NK-92 (cell line): Measurements from ENCODE around the gene URB2.

Experiments used
- DNase-seq: peaks from one replicate; lab custom pipeline; 2025; ENCODE audit not compliant: unreplicated experiment; lab: John Stamatoyannopoulos, UW

URB2 gene

DNA sequence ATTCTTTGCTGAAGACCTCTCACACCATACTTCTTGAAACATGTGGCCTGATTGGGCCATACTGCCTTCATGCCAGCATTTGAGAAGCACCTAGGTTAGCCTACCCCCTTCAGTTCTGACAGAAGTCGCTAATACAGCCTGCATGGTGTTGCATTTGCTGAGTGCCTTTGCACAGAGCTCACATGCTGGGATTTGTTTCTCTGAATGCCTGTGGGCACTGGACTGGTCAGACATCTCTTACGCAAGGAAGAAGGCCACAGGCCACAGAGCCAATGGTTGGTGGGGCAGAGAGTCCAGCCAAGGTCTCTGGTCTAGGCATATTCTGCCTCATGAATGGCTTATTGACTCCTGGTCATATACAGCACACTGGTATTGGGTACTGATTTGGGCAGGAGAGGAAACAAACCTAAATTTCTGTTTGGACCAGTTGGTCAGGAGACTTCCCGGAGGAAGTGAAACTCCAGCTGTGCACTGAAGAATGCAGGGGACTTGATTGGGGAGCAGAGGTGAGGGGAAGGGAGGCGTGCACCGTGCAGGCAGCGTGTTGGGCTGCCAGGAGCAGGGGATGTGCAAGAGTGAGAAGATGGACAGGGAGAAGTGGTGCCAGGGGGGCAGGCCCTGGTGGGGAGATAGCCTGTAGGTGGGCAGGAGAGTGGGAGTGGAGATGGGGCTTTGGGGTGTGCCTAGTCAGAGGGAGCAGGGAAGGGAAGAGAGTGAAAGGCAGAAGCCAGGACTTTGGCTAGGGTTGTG, 18.1 kb downstream of the URB2 start:
- no peak for DNase-seq

DNA sequence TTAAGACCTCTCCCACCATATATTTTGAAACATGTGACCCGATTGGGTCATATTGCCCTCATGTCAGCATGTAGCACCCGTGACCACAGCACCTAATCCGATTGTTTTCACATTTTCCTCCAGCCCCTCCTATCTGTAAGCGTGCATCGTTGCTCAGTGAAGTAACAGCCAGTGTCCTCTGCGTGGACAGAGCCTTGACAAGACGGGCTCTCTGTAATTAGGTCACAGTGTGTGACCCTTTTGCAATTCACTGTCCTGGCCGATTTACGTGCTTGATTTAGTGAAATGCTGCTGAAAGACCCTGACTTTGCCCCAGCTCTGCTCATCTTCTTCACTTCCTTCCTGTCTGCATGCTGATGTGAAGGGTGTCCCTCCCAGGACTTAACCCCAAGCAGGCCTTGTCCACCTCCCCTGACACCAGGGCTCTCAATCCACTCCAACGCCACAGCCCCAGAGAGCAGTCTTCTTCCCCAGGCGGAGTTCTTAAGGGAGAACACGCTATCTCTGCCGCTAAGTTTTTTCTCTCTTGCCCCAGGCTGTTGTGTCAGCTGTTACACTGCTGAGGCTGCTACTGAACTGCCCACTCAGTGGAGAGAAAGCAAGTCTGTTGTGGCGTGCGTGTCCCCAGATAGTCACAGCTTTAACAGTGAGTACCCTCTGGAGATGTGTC, 19.4 kb downstream of the URB2 start:
- no peak for DNase-seq

- no peak for DNase-seq
These were observed 22.4 kb downstream of the URB2 start for GRCh38 chr1:229648406-229648805.

GRCh38 chr1:229650045-229650444, 24.0 kb downstream of the URB2 start:
- DNase-seq: no peak

GRCh38 chr1:229651546-229651945, 25.5 kb downstream of the URB2 start:
- DNase-seq: no peak

DNA sequence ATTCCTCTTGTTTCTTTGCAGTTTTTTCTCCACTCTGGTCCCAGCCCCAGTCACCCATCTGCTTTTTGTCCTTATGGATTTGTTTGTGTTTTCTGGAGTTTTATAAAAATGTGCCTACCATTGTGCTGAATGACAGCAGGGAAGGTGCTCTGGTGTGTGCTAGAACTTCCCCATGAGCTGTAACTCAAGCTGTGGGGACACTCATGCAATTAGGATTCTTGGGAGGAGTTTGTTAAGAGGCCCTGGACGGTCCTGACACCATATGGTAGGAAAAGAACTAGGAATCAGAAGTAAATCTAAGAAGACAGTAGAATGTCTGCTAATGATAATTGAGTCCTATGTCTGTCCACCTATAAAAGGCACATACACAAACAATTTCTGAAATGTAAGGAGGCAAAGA, 27.4 kb downstream of the URB2 start:
- no peak for DNase-seq

DNA sequence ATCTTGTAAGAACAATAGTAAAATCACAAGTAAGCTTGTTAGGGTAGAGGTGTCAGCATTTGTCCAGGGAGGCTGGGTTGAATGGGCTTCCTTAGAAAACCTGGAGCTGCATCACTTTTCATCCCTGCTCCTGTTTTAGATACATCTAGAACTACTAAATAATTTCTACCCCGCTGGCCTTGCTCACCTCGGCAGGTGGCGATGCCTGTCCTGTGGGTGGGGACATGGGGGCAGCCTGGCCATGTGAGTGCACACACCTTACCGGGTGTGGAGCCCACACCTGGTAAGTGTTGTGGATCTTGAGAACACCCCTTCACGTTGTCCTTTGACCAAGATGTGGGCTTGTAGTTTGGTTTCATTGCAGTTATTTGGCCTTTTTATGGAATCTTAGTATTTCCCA, 29.7 kb downstream of the URB2 start:
- no peak for DNase-seq

- DNase-seq: no peak
These were observed 32.1 kb downstream of the URB2 start for GRCh38 chr1:229657993-229658755.

GRCh38 chr1:229661022-229661877, 35.2 kb downstream of the URB2 start:
- DNase-seq: no peak

DNA sequence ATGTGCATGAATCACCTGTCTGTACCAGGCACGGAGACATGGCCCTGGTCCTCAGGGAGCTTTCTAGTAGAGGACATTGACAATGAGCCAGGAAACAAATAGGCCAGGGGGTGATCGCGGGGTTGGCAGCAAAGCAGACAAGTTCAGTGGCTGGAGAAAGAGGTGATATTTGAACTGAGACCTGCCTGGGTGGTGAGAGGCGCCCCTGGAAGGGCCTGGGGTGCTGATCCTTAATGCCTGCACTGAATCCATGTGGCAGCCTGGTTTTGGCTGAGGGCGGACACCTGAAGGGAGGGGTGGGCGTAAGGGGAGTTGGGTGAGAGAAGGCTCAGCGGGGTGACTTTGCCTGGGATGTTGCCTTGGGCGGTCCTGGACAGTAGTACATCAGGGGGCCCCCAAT, 35.9 kb downstream of the URB2 start:
- no peak for DNase-seq

GRCh38 chr1:229664133-229664689, 38.2 kb downstream of the URB2 start:
- no peak for DNase-seq

DNA sequence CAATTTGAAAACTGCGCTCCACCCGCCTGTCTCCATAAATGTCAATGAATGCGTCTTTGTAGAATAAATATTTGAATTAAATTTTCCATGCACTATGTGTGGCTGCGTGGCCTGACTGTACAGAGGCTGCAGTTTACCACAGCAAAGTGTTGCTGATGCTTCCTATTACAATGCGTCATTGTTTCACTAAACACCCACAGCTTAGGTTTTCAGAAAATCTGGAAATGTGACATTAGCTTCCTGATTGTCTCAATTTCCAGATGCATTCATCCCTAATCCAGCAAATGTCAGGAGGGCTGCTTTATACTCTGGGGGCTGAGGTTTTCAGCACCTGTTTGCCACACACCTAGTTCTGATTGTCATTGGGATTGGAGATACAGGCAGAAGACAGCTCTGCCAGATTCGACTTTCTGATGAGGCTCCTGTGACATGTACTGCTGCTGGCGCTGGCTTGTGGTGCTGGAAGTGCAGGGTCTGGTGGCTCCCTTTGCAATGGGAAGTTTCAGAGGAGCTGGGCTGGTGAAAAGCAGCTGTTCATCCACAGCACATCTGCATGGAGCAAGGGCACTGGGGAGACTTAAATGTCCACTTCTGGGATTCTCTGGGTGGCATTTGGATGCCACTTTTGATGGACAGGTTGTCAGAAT, 40.0 kb downstream of the URB2 start:
- DNase-seq: no peak

DNA sequence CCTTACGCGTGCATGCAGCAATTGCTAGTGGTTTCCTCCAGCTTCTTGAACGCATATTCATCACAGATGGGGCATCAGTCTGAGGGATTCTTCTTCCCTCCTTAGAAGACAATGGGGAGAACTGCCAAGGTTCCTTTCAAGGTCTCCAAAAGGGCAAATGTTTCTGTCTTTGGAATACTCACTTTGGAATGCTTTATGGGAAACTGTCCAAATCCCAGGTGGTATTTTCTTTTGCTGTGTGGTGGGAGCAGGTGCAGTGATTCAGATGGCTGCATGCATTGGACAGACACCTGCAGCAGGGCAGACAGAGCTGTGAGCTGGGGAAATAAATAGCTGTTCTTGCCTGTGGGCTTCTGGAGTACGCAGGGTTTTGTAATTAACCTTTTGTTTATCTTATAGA, 40.5 kb downstream of the URB2 start:
- DNase-seq: no peak

- DNase-seq: no peak
These were observed 43.3 kb downstream of the URB2 start for GRCh38 chr1:229669333-229669732.

DNA sequence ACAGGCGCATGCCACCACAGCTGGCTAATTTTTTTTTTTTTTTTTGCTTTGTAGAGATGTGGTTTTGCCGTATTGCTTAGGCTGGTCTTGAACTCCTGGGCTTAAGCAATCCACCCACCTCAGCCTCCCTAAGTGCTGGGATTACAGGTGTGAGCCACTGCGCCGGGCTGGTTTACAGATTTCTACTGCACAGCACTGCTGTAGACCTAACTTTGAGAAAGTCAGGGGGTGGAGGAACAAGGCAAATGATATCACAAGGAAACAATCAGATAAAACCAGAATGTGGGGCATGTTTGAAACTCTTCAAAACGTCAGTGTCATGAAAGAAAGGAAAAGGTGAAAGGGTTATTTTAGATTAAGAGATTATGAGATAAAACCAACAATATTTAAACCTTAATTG, 45.3 kb downstream of the URB2 start:
- DNase-seq: no peak

GRCh38 chr1:229672246-229672645, 46.2 kb downstream of the URB2 start:
- no peak for DNase-seq

DNA sequence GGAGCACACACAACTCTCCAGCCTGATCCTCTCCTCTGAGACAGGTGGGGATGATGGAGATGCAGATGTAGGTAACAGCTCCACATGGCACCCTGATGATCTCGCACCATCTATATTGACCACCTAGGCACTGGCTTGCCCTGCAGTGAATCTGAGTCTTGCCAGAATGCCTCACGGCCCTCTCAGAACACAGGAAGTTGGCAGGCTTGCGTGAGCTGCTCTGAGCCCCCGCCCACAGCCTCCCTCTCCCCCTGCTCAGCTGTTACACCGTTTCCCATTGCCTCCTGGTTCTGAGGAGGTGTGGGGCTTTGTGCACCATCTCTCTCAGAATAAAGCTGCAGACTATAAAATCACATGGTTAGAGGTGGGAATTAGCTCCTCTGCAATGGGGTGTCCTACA, 48.0 kb downstream of the URB2 start:
- DNase-seq: no peak

GRCh38 chr1:229675396-229675795, 49.3 kb downstream of the URB2 start:
- no peak for DNase-seq

DNA sequence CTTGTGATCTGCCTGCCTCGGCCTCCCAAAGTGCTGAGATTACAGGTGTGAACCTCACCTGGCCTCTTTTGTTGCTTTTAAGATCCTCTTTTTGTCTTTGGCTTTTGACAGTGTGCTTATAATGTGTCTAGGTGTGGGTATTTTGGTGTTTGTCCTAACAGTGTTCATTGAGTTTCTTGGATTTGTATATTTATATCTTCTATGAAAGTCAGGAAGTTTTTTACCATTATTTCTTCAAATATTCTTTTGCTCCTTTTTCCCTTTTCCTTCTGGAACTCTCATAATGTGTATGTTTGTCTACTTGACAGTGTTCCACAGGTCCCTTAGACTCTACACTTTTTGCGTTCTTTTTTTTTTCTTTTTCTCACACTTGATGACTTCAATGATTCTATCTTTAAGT, 59.1 kb downstream of the URB2 start:
- no peak for DNase-seq

DNA sequence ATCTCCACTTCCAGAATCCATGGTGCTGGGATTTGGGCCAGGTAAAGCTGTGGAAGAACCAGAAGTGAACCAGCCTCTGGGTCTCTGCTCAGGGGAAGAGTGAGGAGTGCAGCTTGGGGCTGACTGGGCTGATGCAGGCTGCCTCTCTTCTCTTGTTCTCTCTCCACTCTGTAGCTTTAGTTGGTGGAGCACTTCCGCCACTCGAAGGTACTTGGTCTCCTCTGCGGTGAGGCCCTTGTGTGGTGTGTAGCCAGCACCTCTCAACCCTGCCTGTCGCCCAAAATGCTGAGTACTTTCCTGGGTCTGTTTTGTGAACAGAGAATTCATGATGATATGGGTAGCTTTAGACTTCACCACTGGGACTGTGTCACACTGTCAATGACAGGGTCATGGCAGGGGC, 63.2 kb downstream of the URB2 start:
- no peak for DNase-seq
